COR-L47 (cell line): ENCODE data around the gene LSM6.

ENCODE experiments used
- DNase-seq: peaks from one replicate; lab custom pipeline; 2025; lab: John Stamatoyannopoulos, UW

LSM6 gene

GRCh38 chr4:146186041-146186440 lies 10.5 kb downstream of the LSM6 start:
- no peak for DNase-seq

GRCh38 chr4:146186596-146186995 lies 11.1 kb downstream of the LSM6 start:
- DNase-seq = no peak

DNA sequence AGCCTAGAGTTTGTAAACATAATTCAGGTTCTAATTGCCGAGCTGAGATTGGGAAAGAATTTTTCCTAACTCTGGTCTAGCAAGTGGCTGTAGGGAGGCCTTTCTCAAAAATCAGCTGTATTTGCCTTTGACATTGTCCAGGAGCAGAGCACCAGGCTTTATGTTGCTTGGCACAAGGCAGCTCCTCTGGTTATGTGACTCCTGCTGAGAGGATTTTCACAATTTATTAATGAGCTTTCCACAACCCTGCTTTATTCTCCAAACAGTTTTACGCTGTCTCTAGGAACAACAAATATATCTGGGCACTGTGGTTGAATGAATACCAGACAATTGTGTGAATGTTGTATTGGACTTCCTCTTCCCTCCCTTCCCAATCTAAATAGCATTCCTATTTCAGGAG lies 14.9 kb downstream of the LSM6 start:
- no peak for DNase-seq

GRCh38 chr4:146191766-146192458 lies 16.4 kb downstream of the LSM6 start:
- DNase-seq = no peak

- DNase-seq = no peak
These were observed 18.1 kb downstream of the LSM6 start for GRCh38 chr4:146193628-146194027.

DNA sequence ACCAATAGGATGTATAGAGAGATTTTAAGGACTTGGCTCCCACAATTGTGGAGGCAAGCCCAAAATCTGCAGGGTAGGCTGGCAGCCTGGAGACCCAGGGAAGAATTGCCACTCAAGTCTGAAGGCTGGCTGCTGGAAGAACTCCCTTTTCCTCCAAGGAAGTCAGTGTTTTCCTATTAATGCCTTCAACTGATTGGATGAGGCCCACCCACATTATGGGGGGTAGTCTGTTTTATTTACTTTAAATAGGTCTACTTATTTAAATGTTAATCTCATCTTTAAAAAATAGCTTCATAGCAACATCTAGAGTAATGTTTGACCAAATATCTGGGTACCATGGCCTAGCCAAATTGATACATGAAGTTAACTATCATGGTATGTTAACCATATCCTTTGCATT lies 18.7 kb downstream of the LSM6 start:
- no peak for DNase-seq

GRCh38 chr4:146202665-146203064 lies 27.1 kb downstream of the LSM6 start:
- no peak for DNase-seq

DNA sequence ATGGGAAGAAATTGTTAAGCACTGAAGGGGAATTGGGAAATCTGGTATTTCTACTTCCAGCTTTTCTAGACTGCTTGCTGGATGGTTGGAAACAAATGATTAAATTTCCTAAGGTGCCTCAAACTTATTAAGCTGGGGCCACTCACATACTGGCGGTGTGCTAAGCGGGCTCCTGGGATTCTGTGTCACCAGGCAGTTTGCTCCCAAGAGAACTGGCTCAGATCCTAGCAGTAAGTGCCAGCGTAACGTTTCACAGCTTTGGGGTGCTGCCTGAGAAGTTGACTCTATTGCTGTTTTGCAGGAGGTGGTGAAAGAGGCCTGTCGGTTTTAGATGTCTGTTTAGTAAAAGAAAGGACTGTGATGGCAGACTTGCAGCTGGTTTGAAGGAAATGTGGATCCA lies 31.9 kb downstream of the LSM6 start:
- DNase-seq = no peak

DNA sequence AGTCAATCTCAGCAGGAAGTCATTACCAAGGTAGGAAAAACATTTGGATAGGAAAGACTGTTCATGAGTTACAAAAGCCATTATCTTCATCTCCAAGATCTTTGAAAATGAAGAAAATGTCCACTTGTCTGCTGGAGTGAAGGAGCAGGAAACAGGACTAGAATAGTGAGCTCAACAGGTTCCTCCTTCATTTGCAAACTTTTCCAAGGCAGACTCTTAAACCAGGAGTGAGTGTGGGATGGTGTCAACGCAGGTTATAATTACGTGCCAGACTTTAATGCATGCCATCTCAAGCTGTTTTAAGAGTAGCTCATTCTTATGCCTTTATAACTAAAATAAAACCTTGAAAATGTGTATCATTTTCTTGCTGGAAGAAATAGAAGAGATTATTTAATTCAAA lies 35.4 kb downstream of the LSM6 start:
- no peak for DNase-seq

DNA sequence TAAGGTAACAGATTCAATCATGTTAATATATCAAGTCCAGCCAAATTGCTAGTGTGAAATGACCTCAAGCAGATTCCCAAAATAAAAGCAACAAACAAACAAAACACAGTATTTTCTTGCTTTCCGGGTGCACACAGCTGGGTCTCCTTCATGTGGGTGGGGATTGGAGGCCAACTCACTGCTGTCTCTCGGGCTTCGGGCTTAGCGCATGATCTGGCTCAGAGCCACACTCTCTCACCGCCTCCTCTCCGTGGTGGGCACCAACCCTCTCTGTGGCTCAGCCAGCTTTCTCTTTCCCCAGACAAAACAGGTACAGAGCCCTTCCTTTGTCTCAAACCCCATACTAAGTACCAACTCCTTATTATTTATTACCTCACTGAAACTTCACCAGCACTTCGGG lies 35.9 kb downstream of the LSM6 start:
- DNase-seq = no peak

DNA sequence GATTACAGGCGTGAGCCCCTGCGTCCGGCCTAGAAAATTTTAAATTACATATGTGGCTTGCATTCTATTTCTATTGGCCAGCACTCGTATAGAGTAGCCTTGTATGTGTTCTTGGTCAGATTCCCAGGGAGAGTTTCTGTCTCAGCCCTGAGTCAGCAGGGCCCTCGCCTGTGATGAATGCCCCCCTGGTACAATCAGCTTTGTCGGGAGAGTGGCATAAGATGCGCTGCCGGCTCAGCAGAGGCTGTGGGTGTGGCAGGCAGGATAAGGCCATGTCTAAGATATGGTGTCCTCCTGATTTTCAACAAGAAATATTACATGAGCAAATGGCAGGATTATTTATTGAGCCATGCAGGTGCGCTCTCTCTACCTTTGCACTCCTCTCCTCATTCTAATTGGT lies 37.3 kb downstream of the LSM6 start:
- DNase-seq = no peak

DNA sequence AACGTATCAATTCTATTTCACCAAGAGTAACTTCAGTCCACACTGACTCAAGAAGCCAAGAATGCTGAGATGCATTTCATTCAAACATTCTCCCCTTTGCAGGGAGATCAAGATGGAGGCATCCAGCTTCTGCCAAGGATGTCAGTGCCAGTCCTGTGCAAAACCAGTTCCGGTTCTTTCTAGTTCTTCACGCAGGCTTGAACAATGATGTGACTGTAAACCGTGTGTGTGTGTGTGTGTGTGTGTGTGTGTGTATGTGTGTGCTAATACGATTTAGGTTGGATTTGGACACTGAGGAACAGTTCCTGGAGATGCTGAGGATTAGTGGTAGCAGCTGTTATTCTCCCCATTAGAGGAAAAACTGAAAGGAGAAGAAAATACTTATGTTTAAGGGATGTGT lies 38.7 kb downstream of the LSM6 start, which contains the start of gene REELD1:
REELD1 (plus strand) TSS at position 301 of the 400 bp plus-strand sequence. CDS start 2,415 bp downstream, outside the sequence.
- no peak for DNase-seq

- no peak for DNase-seq
These were observed 46.8 kb downstream of the LSM6 start for GRCh38 chr4:146222313-146222712.

DNA sequence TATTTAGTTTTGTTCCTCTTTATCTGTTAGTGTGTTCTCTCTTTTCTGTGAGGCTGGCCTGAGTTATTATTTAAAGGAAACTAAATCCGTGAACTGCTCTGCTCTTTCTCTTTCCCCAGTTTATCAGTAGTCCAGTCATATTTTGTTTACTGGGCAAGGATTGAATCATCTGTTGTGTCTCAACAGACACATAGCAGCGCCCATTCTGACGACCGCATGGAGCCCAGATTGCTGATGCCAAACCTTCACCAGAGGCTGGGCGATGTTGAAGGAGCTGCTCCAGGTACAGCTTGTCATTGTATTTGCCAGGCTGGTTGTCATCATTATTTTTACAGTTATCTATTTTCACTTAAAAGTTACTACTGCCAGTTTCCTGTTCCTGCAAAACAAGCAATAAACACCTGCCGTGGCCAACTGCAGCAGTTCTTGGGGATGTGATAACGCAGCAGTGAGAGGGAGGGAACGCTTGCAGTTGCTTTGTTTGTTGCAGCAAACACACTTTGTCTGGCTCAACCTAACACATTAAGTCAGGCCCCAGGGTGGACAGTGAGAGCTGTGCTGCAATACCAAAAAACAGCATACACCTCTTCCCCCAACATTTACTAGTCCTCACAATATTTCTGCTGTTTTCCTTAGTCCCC lies 48.9 kb downstream of the LSM6 start:
- no peak for DNase-seq

DNA sequence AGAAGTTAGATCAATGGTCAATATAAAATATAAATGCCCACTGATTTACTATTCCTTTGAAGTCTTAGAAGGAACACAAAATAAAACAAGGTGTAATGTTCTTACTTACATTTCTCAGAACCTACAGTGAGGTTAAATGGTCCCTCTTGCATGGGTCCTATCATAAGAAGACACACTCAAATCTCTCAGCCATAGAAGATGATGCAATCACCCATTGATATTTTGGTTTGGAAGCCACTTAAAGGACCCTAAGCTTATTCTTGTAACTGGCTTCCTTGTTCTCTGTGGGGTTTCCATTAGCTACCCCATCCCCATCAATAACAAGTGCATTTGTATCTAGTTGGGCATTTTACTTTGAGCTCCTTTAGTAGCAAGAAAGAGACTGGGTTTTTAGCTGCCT lies 53.9 kb downstream of the LSM6 start:
- no peak for DNase-seq

DNA sequence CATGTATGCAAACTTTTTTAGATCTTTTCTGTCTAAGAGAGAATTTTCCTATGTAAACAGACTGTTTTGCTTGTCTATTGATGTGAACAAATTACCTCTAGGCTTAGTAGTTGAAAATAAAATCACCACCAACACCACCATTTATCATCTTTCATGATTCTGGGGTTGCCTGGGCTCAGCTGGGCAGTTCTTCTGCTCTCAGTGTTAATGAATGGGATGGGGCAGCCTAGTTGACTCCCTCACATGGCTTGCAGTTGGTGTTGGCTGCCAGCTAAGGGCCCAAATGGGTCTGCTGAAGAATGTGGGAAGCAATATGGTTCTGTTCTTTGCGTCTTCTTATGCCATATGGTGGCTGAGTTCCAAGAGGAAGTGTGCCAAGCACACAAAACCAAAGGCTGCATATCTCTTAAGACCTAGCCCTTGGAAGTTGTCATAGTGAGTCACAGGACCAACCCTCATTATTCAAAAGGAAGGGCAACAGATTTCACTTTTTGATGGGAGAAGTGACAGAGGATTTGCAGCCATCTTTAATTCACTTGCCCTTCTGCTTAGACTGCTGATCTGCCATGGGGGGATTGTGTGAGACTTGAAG lies 56.7 kb downstream of the LSM6 start:
- DNase-seq = no peak

GRCh38 chr4:146235654-146236177 lies 60.2 kb downstream of the LSM6 start:
- DNase-seq = no peak

DNA sequence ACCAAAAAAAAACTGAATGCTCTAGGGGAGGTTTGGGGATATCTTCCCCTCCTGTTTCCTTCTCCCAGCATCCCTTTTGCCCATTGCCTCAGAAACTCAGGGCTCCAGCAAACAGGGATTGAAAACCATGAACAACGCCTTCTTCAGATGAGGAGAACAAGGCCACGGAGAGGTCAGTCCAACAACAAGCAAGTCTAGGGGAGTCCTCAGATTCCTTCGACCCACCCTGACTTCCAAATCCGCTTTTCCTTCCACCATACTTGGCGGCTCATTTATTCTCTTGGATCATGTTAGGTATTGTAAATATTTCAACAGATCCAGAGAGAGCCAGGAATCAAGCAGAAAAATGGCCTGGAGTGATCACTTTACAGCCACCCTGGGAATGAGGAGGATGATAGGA lies 60.7 kb downstream of the LSM6 start:
- DNase-seq = no peak

DNA sequence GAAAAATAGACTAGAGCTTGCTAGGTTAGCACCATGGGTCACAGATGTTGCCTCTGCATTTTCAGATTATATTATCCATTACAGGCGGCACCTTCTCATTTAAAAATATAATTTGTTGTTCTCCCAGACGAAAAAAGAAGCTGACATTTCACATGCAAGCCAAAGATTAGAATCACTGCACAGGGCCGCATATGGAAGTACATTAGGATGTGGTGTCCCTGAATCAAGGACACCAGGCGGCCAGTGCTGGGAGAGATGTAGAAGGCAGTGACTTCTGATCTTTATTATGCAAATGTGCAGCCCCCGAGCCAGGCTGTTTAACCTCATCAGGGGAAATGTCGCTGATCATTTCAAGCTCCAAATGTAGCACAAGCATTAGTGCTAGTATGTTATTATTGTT lies 61.6 kb downstream of the LSM6 start:
- no peak for DNase-seq

GRCh38 chr4:146238107-146238506 lies 62.6 kb downstream of the LSM6 start:
- no peak for DNase-seq
